Measurements from ENCODE around the gene RHBDF1. TPM values are rescaled to one million over a fixed set of nuclear protein-coding genes. Genes with fewer than 3 reads are reported as not detected.
"Not testable (repeated sequence)": the region's sequence is repeated elsewhere in the genome, so short reads cannot be mapped to it uniquely, and the experiment has no call there.

Gene RHBDF1
- total RNA-seq, 2 experiments from 2014 or later, result 0.32 TPM; not detected in 1

DNA sequence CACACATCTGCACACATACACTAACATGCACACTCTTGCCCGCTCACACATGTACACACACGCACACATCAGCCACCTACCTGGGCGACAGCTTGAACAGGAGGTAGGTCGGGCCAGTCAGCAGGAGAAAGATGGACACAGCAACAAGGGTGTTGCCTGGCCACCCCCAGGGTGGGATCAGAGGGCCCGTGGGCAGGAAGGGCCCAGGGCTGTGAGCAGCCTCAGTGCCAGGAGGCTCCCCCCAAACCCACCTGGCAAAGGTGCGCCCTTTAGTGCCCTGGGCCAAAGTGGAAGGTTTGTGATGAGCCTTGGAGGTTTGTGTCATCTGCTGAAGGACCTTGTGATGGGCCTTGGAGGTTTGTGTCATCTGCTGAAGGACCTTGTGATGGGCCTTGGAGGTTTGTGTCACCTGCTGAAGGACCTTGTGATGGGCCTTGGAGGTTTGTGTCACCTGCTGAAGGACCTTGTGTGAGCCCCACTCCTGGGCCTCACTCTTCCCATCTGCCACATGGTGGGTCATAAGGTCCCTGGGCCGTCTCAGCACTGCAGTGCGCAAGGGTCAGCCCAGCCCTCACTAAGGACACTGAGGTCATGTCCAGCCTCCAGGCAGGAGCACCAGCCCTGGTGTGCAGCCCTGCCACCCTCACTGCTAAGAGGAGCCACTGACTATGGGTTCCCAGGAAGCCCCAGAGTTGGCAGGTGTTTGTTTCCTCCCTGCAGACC is 39.1 kb downstream of the RHBDF1 start:
- POLR2A ChIA-PET, result not testable (repeated sequence)
- CTCF ChIA-PET, result interaction anchor here (1.0 kb wide), 1 partner anchor 64 kb away, joined by 3 read pairs; no protein-coding TSS in a partner anchor

DNA sequence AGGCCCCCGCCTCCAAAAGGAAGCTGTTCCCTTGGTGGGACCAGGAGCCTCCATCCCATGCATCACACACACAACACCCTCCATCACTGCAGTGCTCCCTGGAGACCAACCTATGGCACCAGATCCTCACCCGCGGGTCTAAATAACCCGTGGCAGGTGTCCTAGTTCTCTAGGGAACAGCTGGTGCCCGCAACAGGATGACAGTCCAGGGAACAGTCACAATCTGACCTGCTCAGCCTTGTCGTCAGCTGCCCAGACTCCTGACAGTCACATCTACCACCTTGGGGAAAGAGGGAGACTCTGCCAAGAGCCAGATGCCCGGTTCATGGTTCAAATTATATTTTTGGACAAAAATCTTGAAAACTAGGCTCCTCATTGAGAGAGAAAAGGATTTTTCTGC is 41.8 kb downstream of the RHBDF1 start:
- CTCF ChIA-PET, POLR2A ChIA-PET: not testable (repeated sequence)

DNA sequence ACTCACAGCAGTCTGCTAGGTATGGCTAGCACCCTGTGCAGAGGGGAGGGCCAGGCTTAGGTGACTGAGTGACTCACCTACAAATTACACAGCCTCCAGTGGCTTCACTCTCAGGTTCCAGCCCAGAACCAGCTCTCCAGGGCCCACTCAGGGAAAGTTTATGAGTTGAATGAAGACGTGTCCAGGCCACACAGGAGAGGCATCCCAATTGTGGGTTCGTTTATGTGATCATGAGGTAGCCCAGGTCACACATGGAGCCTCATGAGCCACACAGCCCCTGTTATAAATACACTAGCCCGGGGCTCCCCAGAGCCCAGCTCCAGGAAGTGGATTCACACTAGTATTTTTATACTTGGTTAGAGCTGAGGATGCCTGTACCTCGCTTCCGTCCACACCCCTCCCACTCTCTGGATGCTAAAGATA is 46.5 kb downstream of the RHBDF1 start:
- CTCF ChIA-PET, POLR2A ChIA-PET: not testable (repeated sequence)

DNA sequence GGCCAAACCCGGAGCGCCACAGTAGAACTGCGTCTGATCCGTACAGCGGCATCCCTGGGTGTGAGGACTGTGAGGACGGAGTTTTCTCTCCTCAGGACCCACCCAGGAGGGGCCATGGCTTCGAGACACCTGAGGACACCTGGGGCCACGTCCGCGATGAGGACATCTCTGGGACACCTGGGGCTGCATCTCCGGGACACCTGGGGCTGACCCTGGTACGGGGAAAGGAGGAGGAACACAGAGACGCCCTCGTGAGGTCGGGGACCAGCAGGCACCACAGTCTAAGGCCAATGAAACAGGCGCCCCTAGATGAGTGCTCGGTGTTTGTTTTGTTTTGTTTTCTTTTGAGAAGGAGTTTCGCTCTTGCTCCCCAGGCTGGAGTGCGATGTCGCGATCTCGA is 48.3 kb downstream of the RHBDF1 start:
- POLR2A ChIA-PET, CTCF ChIA-PET: not testable (repeated sequence)

DNA sequence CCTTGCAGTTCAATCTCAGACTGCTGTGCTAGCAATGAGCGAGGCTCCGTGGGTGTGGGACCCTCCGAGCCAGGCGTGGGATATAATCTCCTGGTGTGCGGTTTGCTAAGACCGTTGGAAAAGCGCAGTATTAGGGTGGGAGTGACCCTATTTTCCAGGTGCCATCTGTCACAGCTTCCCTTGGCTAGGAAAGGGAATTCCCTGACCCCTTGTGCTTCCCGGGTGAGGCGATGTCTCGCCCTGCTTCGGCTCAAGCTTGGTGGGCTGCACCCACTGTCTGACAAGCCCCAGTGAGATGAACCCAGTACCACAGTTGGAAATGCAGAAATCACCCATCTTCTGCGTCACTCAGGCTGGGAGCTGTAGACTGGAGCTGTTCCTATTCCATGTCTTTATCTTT is 51.5 kb downstream of the RHBDF1 start:
- CTCF ChIA-PET, POLR2A ChIA-PET: not testable (repeated sequence)

DNA sequence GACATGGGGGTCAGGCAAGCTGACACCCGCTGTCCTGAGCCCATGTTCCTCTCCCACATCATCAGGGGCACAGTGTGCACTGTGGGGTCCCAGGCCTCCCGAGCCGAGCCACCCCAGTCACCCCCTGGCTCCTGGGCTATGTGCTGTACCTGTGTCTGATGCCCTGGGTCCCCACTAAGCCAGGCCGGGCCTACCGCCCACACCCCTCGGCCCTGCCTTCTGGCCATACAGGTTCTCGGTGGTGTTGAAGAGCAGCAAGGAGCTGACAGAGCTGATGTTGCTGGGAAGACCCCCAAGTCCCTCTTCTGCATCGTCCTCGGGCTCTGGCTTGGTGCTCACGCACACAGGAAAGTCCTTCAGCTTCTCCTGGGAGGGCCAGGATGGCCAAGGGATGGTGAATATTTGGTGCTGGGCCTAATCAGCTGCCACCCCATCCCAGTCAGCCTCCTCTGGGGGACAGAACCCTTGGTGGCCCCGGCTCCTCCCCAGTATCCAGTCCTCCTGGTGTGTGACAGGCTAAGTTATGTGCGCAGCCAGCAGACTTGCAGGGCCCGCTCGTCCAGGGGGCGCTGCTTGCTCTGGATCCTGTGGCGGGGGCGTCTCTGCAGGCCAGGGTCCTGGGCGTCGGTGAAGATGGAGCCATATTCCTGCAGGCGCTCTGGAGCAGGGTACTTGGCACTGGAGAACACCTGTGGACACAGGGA is 55.2 kb downstream of the RHBDF1 start:
- POLR2A ChIA-PET, CTCF ChIA-PET: not testable (repeated sequence)

DNA sequence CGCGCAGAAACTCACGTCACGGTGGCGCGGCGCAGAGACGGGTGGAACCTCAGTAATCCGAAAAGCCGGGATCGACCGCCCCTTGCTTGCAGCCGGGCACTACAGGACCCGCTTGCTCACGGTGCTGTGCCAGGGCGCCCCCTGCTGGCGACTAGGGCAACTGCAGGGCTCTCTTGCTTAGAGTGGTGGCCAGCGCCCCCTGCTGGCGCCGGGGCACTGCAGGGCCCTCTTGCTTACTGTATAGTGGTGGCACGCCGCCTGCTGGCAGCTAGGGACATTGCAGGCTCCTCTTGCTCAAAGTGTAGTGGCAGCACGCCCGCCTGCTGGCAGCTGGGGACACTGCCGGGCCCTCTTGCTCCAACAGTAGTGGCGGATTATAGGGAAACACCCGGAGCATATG is 61.7 kb downstream of the RHBDF1 start:
- POLR2A ChIA-PET, CTCF ChIA-PET: not testable (repeated sequence)

DNA sequence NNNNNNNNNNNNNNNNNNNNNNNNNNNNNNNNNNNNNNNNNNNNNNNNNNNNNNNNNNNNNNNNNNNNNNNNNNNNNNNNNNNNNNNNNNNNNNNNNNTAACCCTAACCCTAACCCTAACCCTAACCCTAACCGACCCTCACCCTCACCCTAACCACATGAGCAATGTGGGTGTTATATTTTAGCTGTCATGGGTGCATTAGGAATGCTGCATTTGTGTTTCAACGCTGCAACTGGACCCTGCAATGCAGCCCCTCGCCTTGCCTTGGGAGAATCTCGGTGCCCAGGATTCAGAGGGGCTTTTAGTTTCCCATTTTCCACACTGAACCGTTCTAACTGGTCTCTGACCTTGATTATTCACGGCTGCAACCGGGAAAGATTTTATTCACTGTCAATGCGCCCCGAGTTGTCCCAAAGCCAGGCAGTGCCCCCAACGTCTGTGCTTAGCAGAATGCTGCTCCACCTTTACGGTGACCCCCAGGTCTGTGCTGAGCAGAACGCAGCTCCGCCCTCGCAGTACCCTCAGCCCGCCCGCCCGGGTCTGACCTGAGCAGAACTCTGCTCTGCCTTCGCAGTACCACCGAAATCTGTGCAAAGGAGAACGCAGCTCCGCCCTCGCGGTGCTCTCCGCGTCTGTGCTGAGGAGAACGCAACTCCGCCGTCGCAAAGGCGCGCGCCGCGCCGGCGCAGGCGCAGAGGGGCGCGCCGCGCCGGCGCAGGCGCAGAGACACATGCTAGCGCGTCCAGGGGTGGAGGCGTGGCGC is 62.3 kb downstream of the RHBDF1 start:
- ChIA-PET CTCF (no interaction called here), POLR2A (no interaction called here)

Other genes starting within 250 kb of the RHBDF1 start
- gene POLR3K, start 19.0 kb downstream of the RHBDF1 start, total RNA-seq, result 10 to 100 TPM; 63.0 to 63.6 TPM
- 100 to 1,000 TPM; 107 to 112 TPM for gene SNRNP25, start 18.8 kb downstream of the RHBDF1 start, total RNA-seq
- gene MPG, start 5.6 kb upstream of the RHBDF1 start, total RNA-seq, result 10 to 100 TPM; 53.6 to 56.8 TPM
- gene NPRL3, start 66.0 kb upstream of the RHBDF1 start, total RNA-seq, result 10 to 100 TPM; 49.4 to 49.6 TPM
- not detected for gene HBZ, start 80.0 kb upstream of the RHBDF1 start, total RNA-seq
- gene HBM, start 93.3 kb upstream of the RHBDF1 start, total RNA-seq, result not detected
- gene HBA2, start 100.2 kb upstream of the RHBDF1 start, total RNA-seq, result not detected
- gene HBA1, start 104.0 kb upstream of the RHBDF1 start, total RNA-seq, result not detected
- gene HBQ1, start 107.8 kb upstream of the RHBDF1 start, total RNA-seq, result 1 to 10 TPM in 1 of 2 experiments, not detected in 1; 1.3 TPM
- gene LUC7L, start 156.8 kb upstream of the RHBDF1 start, total RNA-seq, result 10 to 100 TPM; 63.8 to 70.0 TPM
- gene FAM234A, start 162.2 kb upstream of the RHBDF1 start, total RNA-seq, result 10 to 100 TPM; 20.6 to 21.8 TPM
- gene RGS11, start 203.3 kb upstream of the RHBDF1 start, total RNA-seq, result under 1 TPM in 1 of 2 experiments, not detected in 1; 0.08 TPM
- gene ARHGDIG, start 208.0 kb upstream of the RHBDF1 start, total RNA-seq, result not detected
- not detected for gene PDIA2, start 210.5 kb upstream of the RHBDF1 start, total RNA-seq